ENCODE data around the gene NTN1. TPM values are rescaled to one million over a fixed set of nuclear protein-coding genes. Genes with fewer than 3 reads are reported as not detected.

The NTN1 gene
- total RNA-seq, 1 experiment from 2014 or later, result 4.2 TPM

DNA sequence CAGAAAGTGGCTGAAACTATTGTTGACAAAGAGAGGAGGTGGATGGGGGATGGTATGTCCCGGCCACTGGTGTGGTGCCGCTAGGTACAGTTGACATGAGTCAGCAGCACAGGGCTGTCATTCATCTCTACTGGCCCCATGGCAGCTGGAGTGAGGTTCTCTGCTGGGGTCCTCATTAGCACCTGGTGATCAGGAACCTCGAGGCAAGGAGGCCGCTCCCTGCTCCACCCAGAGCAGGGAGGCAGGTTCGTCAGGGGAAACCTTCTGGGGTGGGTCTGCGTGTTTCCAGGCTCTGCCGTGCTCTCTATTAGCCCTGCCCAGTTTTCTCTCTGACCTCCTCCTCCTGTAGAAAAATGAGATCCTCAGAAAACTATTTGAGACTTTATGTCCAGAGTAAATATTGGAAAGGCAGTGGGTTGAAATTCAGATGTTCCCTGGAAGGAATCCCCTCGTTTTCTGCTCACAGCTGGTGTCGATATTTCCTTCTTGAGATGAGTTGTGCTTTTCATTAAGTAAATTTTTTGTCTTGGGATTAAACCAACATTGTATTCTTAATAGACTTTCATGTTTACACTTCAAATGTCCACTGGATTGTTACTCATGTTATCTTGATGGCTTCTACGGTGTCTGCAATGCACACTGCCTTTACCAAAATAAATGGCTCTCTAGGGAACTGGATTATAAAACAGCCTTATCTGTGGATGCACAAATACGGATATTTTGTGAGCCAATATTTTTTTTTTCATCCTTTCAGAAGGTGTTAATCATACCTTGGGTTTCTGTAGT, 7.1 kb downstream of the NTN1 start:
- H3K4me2 ChIP-seq (ENCODE audit: low read length), result no peak overlapping the region
- POLR2A ChIA-PET, result no interaction called here
- H3K36me3 ChIP-seq (ENCODE audit: control insufficient read depth in 1 of 2, insufficient read depth in 2 of 2, low read length in 2 of 2), result no peaks in the 10 kb centered on the region
- H3K9ac ChIP-seq (ENCODE audit: low read length), result no peak overlapping the region
- H2AFZ ChIP-seq (ENCODE audit: low read depth, low read length, poor library complexity, severe bottlenecking), result no peak overlapping the region
- no peak overlapping the region for H3K27ac ChIP-seq (ENCODE audit: low read depth, low read length)
- RAD21 ChIA-PET (ENCODE audit: low non-redundant PET in 1 of 2, low total read pairs in 2 of 2, uncharacterized antibody in 2 of 2, unreplicated experiment in 2 of 2), result no interaction called here
- H3K9me2 ChIP-seq (ENCODE audit: insufficient read depth), result no peaks in the 10 kb centered on the region
- no TSS peak for BruUV-seq (replicated peaks)
- H3K4me3 ChIP-seq (replicated peaks in 1 of 2; ENCODE audit: low read depth in 1 of 2, low read length in 2 of 2), result no peak overlapping the region
- DNase-seq (ENCODE audit: low read depth, low spot score) (no peak), ATAC-seq (no peak)
- no peaks in the 10 kb centered on the region for H3K9me3 ChIP-seq (ENCODE audit: control insufficient read depth in 1 of 2, insufficient read depth in 1 of 2, low read depth in 1 of 2, low read length in 2 of 2)
- no peaks in the 10 kb centered on the region for H3K79me2 ChIP-seq (ENCODE audit: insufficient read depth, low read length)
- intact Hi-C loops (cut with micrococcal nuclease), result no loop called here
- no peaks in the 10 kb centered on the region for H3K27me3 ChIP-seq (ENCODE audit: insufficient read depth, low read length)
- CTCF ChIA-PET, result no interaction called here
- no peaks in the 10 kb centered on the region for H4K20me1 ChIP-seq (ENCODE audit: insufficient read depth)
- peaks cover 0 to 8% of the 10 kb centered on the region in 2 experiments; a peak in 1 of 4 replicates for H3K4me1 ChIP-seq (ENCODE audit: control insufficient read depth in 1 of 2, insufficient read depth in 2 of 2, low read length in 2 of 2)
- no peak for TF ChIP-seq FOSL1 (IDR thresholded peaks at IDR 0.05; ENCODE audit: low read depth)
- no peak for TF ChIP-seq TCF7L2 (IDR thresholded peaks at IDR 0.05; ENCODE audit: borderline replicate concordance, extremely low read depth, insufficient read depth, insufficient read length)
- no peak for TF ChIP-seq CBX3 (IDR thresholded peaks at IDR 0.05; ENCODE audit: low read depth)
- TF ChIP-seq ZNF274 (IDR thresholded peaks at IDR 0.05; ENCODE audit: low read depth, low read length), result no peak
- no peak for TF ChIP-seq SIN3A (IDR thresholded peaks at IDR 0.05; ENCODE audit: low read depth)
- TF ChIP-seq, protein P1, sequence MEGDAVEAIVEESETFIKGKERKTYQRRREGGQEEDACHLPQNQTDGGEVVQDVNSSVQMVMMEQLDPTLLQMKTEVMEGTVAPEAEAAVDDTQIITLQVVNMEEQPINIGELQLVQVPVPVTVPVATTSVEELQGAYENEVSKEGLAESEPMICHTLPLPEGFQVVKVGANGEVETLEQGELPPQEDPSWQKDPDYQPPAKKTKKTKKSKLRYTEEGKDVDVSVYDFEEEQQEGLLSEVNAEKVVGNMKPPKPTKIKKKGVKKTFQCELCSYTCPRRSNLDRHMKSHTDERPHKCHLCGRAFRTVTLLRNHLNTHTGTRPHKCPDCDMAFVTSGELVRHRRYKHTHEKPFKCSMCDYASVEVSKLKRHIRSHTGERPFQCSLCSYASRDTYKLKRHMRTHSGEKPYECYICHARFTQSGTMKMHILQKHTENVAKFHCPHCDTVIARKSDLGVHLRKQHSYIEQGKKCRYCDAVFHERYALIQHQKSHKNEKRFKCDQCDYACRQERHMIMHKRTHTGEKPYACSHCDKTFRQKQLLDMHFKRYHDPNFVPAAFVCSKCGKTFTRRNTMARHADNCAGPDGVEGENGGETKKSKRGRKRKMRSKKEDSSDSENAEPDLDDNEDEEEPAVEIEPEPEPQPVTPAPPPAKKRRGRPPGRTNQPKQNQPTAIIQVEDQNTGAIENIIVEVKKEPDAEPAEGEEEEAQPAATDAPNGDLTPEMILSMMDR (IDR thresholded peaks at IDR 0.05 in 2 of 3, conservative IDR thresholded peaks at IDR 0.05 in 1 of 3; ENCODE audit: borderline replicate concordance in 1 of 3, insufficient read depth in 1 of 3, low read depth in 2 of 3, low read length in 2 of 3), result no peak
- TF ChIP-seq CEBPB (IDR thresholded peaks at IDR 0.05; ENCODE audit: low read depth), result no peak
- TF ChIP-seq, protein P2, sequence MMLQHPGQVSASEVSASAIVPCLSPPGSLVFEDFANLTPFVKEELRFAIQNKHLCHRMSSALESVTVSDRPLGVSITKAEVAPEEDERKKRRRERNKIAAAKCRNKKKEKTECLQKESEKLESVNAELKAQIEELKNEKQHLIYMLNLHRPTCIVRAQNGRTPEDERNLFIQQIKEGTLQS (IDR thresholded peaks at IDR 0.05), result no peak
- TF ChIP-seq RAD21 (IDR thresholded peaks at IDR 0.05; ENCODE audit: low read depth), result no peak
- TF ChIP-seq EZH2phosphoT487 (IDR thresholded peaks at IDR 0.05; ENCODE audit: borderline replicate concordance), result no peak
- TF ChIP-seq JUND (IDR thresholded peaks at IDR 0.05), result no peak
- no peak for TF ChIP-seq YY1 (IDR thresholded peaks at IDR 0.05; ENCODE audit: extremely low read depth, insufficient replicate concordance, low read depth, low read length)
- TF ChIP-seq ELF1 (IDR thresholded peaks at IDR 0.05; ENCODE audit: borderline replicate concordance, low read depth), result no peak
- no peak for TF ChIP-seq SRF (IDR thresholded peaks at IDR 0.05; ENCODE audit: low read depth)
- no peak for TF ChIP-seq EGR1 (IDR thresholded peaks at IDR 0.05; ENCODE audit: low read depth)

Measured in HCT116 (cell line).